WTC11 (cell line): ENCODE measurements around the gene ADAM17. TPM values are rescaled to one million over a fixed set of nuclear protein-coding genes. Genes with fewer than 3 reads are reported as not detected.

Source experiments
- ATAC-seq: fragments of 200-7000 bp; cut with Tn5 transposase; 2 replicates; pipeline ENCODE4 v1.10.0; 2021; ENCODE audit warnings: mild to moderate bottlenecking, moderate library complexity
- CTCF ChIA-PET: fragments of 300-600 bp; sonication (Branson Sonifier 250); formaldehyde crosslinking; loops from one replicate; lab custom pipeline; 2021; ENCODE audit warnings: antibody characterized with exemption; lab: Charles Lee
- POLR2A ChIA-PET: fragments of 350-600 bp; sonication (Branson Sonifier 250); formaldehyde crosslinking; loops from one replicate; lab custom pipeline; 2021; ENCODE audit warnings: antibody characterized with exemption; lab: Charles Lee
- DNase-seq: peaks from one replicate; pipeline ENCODE4 v3.0.0; 2021; ENCODE audit warnings: low spot score
- H3K27ac Mint-ChIP-seq: 2 replicates; pipeline ENCODE4 v1.8.0; 2021; ENCODE audit warnings: mixed read lengths
- H3K27me3 Mint-ChIP-seq: 2 replicates; pipeline ENCODE4 v1.8.0; 2021; ENCODE audit warnings: low read depth, mild to moderate bottlenecking, moderate library complexity, mixed read lengths
- H3K36me3 Mint-ChIP-seq: 2 replicates; pipeline ENCODE4 v1.8.0; 2021; ENCODE audit warnings: mixed read lengths
- H3K4me1 Mint-ChIP-seq: 2 replicates; pipeline ENCODE4 v1.8.0; 2022; ENCODE audit warnings: mixed read lengths
- H3K4me3 Mint-ChIP-seq: 2 replicates; pipeline ENCODE4 v1.8.0; 2021; ENCODE audit warnings: mild to moderate bottlenecking, moderate library complexity, mixed read lengths
- H3K9me3 Mint-ChIP-seq: 2 replicates; pipeline ENCODE4 v1.8.0; 2021; ENCODE audit warnings: mixed read lengths
- AR ChIP-seq: fragments of 250-450 bp; sonication (Bioruptor Pico); IDR thresholded peaks from 2 replicates; pipeline ENCODE4 v1.9.0; 2021; ENCODE audit warnings: mild to moderate bottlenecking
- ESRRA ChIP-seq: sonication (generic); formaldehyde crosslinking; IDR thresholded peaks from 2 replicates; pipeline ENCODE4 v1.8.1; 2022; ENCODE audit warnings: mild to moderate bottlenecking, missing genetic modification reagents, borderline replicate concordance
- FOXK1 ChIP-seq: sonication (generic); formaldehyde crosslinking; IDR thresholded peaks from 2 replicates; pipeline ENCODE4 v1.8.0; 2022; ENCODE audit warnings: mild to moderate bottlenecking, moderate library complexity, missing genetic modification reagents
- JUN ChIP-seq: sonication (generic); formaldehyde crosslinking; IDR thresholded peaks from 2 replicates; pipeline ENCODE4 v1.8.0; 2023; ENCODE audit warnings: mild to moderate bottlenecking, missing genetic modification reagents
- RELA ChIP-seq: sonication (generic); formaldehyde crosslinking; IDR thresholded peaks from 2 replicates; pipeline ENCODE4 v1.8.1; 2022; ENCODE audit warnings: missing genetic modification reagents, mild to moderate bottlenecking, borderline replicate concordance
- SOX15 ChIP-seq: fragments of 250-450 bp; sonication (Bioruptor Pico); IDR thresholded peaks from 2 replicates; pipeline ENCODE4 v1.9.0; 2021; ENCODE audit warnings: mild to moderate bottlenecking
- TP53 ChIP-seq: sonication (generic); formaldehyde crosslinking; IDR thresholded peaks from 2 replicates; pipeline ENCODE4 v1.8.1; 2023; ENCODE audit warnings: mild to moderate bottlenecking, missing genetic modification reagents
- ZNF425 ChIP-seq: fragments of 250-450 bp; sonication (Bioruptor Pico); conservative IDR thresholded peaks from 2 replicates; pipeline ENCODE4 v1.9.0; 2021; ENCODE audit warnings: mild to moderate bottlenecking
- total RNA-seq: library from RNA; stranded (reverse); gene quantifications from 3 replicates; pipeline ENCODE4 v1.2.3, GENCODE V29; 2021
- TF ChIP-seq, protein P1 (sequence below): sonication (generic); formaldehyde crosslinking; IDR thresholded peaks from 2 replicates; pipeline ENCODE4 v1.8.0; 2022; ENCODE audit warnings: mild to moderate bottlenecking, missing genetic modification reagents
- TF ChIP-seq, protein P2 (sequence below): fragments of 250-450 bp; sonication (Bioruptor Pico); IDR thresholded peaks from 2 replicates; pipeline ENCODE4 v1.9.0; 2021; ENCODE audit warnings: mild to moderate bottlenecking, borderline replicate concordance

ADAM17 gene
- total RNA-seq, 1 experiment from 2014 or later, result 25.9 TPM

DNA sequence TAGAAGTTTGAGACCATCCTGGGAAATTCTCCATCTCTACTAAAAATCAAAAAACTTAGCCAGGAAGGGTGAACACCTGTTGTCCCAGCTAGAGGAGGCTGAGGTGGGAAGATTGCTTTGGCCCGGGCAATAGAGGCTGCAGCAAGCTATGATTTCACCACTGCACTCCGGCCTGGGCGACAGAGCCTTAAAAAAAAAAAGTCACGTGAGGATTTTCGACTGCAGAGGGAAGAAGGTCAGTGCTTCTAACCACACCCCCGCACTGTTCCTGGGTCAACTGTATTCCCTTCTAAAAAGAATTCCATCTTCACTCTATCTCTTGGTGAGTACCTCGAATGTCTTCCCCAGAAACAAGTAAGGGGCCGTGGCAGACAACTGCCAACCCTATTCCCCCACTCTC lies 31.3 kb downstream of the ADAM17 start (continued):
- TF ChIP-seq, protein P1, sequence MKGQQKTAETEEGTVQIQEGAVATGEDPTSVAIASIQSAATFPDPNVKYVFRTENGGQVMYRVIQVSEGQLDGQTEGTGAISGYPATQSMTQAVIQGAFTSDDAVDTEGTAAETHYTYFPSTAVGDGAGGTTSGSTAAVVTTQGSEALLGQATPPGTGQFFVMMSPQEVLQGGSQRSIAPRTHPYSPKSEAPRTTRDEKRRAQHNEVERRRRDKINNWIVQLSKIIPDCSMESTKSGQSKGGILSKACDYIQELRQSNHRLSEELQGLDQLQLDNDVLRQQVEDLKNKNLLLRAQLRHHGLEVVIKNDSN (CRISPR knock-in tag), result no peak
- TF ChIP-seq TP53, result no peak

DNA sequence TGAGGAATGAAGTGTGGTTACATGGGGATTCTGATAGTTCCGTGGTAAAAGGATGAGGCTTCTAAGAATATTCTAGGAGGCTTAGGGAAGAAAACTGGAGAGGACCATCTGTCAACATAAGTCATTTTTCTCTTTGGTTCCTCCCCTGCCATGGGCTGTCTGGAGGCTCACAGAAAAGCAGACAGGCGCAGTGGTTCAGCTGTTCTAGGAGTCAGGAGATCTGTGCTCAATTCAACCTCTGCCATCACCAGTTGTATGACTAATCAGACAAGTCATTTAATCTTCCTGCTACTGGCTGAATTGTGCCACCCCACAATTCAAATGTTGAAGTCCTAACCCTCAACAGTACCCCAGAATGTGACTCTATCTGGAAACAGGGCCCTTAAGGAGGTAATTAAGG lies 36.4 kb downstream of the ADAM17 start:
- ATAC-seq, result no peak
- Mint-ChIP-seq H3K4me3 (no peak overlapping the region), H3K36me3 (peaks cover 27% of the 10 kb centered on the region)
- DNase-seq, result no peak
- TF ChIP-seq AR (CRISPR knock-in tag) (no peak), FOXK1 (CRISPR knock-in tag) (no peak), ESRRA (CRISPR knock-in tag) (no peak), RELA (CRISPR knock-in tag) (no peak), SOX15 (no peak), ZNF425 (CRISPR knock-in tag) (no peak)
- TF ChIP-seq, protein P2, sequence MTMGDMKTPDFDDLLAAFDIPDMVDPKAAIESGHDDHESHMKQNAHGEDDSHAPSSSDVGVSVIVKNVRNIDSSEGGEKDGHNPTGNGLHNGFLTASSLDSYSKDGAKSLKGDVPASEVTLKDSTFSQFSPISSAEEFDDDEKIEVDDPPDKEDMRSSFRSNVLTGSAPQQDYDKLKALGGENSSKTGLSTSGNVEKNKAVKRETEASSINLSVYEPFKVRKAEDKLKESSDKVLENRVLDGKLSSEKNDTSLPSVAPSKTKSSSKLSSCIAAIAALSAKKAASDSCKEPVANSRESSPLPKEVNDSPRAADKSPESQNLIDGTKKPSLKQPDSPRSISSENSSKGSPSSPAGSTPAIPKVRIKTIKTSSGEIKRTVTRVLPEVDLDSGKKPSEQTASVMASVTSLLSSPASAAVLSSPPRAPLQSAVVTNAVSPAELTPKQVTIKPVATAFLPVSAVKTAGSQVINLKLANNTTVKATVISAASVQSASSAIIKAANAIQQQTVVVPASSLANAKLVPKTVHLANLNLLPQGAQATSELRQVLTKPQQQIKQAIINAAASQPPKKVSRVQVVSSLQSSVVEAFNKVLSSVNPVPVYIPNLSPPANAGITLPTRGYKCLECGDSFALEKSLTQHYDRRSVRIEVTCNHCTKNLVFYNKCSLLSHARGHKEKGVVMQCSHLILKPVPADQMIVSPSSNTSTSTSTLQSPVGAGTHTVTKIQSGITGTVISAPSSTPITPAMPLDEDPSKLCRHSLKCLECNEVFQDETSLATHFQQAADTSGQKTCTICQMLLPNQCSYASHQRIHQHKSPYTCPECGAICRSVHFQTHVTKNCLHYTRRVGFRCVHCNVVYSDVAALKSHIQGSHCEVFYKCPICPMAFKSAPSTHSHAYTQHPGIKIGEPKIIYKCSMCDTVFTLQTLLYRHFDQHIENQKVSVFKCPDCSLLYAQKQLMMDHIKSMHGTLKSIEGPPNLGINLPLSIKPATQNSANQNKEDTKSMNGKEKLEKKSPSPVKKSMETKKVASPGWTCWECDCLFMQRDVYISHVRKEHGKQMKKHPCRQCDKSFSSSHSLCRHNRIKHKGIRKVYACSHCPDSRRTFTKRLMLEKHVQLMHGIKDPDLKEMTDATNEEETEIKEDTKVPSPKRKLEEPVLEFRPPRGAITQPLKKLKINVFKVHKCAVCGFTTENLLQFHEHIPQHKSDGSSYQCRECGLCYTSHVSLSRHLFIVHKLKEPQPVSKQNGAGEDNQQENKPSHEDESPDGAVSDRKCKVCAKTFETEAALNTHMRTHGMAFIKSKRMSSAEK (CRISPR knock-in tag), result no peak
- TF ChIP-seq, protein P1 (CRISPR knock-in tag), result no peak
- TF ChIP-seq, all 79 proteins: peak for 0
- ChIA-PET POLR2A (no interaction called here), CTCF (no interaction called here)
- H3K9me3 Mint-ChIP-seq, result no peaks in the 10 kb centered on the region
- H3K27me3 Mint-ChIP-seq, result no peaks in the 10 kb centered on the region
- H3K27ac Mint-ChIP-seq, result no peak overlapping the region
- no peaks in the 10 kb centered on the region for H3K4me1 Mint-ChIP-seq

DNA sequence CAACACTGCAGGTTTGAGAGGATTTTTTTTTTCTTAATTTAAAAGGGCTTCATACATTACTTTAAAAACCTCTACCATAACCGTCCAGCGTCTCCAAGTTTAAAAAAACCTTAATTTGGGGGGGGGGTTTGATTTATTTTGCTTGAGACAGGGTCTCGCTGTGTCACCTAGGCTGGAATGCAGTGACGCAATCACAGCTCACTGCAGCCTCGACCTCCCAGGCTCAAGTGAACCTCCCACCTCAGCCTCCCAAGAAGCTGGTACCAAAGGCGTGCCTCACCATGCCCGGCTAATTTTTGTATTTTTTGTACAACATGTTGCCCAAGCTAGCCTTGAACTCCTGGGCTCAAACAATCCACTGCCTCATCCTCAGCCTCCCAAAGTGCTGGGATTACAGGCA lies 36.9 kb downstream of the ADAM17 start:
- Mint-ChIP-seq H3K9me3 (no peaks in the 10 kb centered on the region), H3K27me3 (no peaks in the 10 kb centered on the region), H3K4me3 (no peak overlapping the region)
- DNase-seq, result no peak
- TF ChIP-seq JUN (CRISPR knock-in tag), result no peak
- TF ChIP-seq, all 79 proteins: peak for 0
- no peaks in the 10 kb centered on the region for H3K4me1 Mint-ChIP-seq
- H3K36me3 Mint-ChIP-seq, result peaks cover 29% of the 10 kb centered on the region
- POLR2A ChIA-PET, result no interaction called here
- CTCF ChIA-PET, result interaction anchor here (0.9 to 1.0 kb wide), 2 partner anchors 249 to 252 kb away, joined by 3 read pairs; no protein-coding TSS in a partner anchor
- no peak for ATAC-seq
- no peak overlapping the region for H3K27ac Mint-ChIP-seq
